Neural progenitor cell (in vitro differentiated cells): ENCODE results near the gene PPP1R9B. TPM values are rescaled to one million over a fixed set of nuclear protein-coding genes. Genes with fewer than 3 reads are reported as not detected.

Experiments
- DNase-seq: peaks from one replicate; pipeline ENCODE4 v3.0.0-alpha.2; 2016; ENCODE audit warnings: low spot score
- H2AFZ ChIP-seq: fragments of 200-600 bp; sonication (generic); replicated peaks from 2 replicates; pipeline ENCODE4 v1.6.1; 2016; ENCODE audit warnings: antibody characterized with exemption
- H3F3A ChIP-seq: fragments of 200-600 bp; sonication (generic); 2 replicates; pipeline ENCODE4 v1.6.1; 2016; ENCODE audit warnings: antibody characterized with exemption, low read depth
- H3K27ac ChIP-seq: fragments of 200-600 bp; sonication (generic); 2 replicates; pipeline ENCODE4 v1.5.1; 2016; ENCODE audit warnings: mild to moderate bottlenecking
- H3K27me3 ChIP-seq: fragments of 200-600 bp; sonication (generic); 2 replicates; pipeline ENCODE4 v1.6.1; 2016; ENCODE audit warnings: mild to moderate bottlenecking, moderate library complexity
- H3K36me3 ChIP-seq: fragments of 200-600 bp; sonication (generic); 2 replicates; pipeline ENCODE4 v1.5.1; 2016
- H3K4me1 ChIP-seq: fragments of 200-600 bp; sonication (generic); 2 replicates; pipeline ENCODE4 v1.6.1; 2016; ENCODE audit warnings: mixed run types
- H3K4me2 ChIP-seq: fragments of 200-600 bp; sonication (generic); 2 replicates; pipeline ENCODE4 v1.6.1; 2016
- H3K4me3 ChIP-seq: fragments of 200-600 bp; sonication (generic); 2 replicates; pipeline ENCODE4 v1.5.1; 2016
- H3K79me2 ChIP-seq: fragments of 200-600 bp; sonication (generic); 2 replicates; pipeline ENCODE4 v1.6.1; 2016; ENCODE audit warnings: low read depth
- H3K9ac ChIP-seq: fragments of 200-600 bp; sonication (generic); 2 replicates; pipeline ENCODE4 v1.6.1; 2016
- H3K9me3 ChIP-seq: fragments of 200-600 bp; sonication (generic); 2 replicates; pipeline ENCODE4 v1.5.1; 2016; ENCODE audit warnings: low read depth
- H4K20me1 ChIP-seq: fragments of 200-600 bp; sonication (generic); 2 replicates; pipeline ENCODE4 v1.6.1; 2016; ENCODE audit warnings: low read depth
- H3K27ac Mint-ChIP-seq: 3 replicates; pipeline ENCODE4 v1.8.0; 2021; ENCODE audit warnings: mixed read lengths
- H3K27me3 Mint-ChIP-seq: 2 replicates; pipeline ENCODE4 v1.8.0; 2022; ENCODE audit warnings: low read depth, mild to moderate bottlenecking, inconsistent platforms, moderate library complexity, mixed read lengths; ENCODE audit not compliant: insufficient read depth
- H3K36me3 Mint-ChIP-seq: 3 replicates; pipeline ENCODE4 v1.8.0; 2021; ENCODE audit warnings: mixed read lengths
- H3K4me1 Mint-ChIP-seq: 3 replicates; pipeline ENCODE4 v1.8.0; 2021; ENCODE audit warnings: mixed read lengths
- H3K4me3 Mint-ChIP-seq: 3 replicates; pipeline ENCODE4 v1.8.0; 2021; ENCODE audit warnings: mild to moderate bottlenecking, moderate library complexity, mixed read lengths
- H3K9me3 Mint-ChIP-seq: 3 replicates; pipeline ENCODE4 v1.8.0; 2020; ENCODE audit warnings: mixed read lengths
- CTCF ChIP-seq: fragments of 200-600 bp; sonication (generic); IDR thresholded peaks from 2 replicates; pipeline ENCODE4 v1.5.1; 2017; ENCODE audit warnings: antibody characterized with exemption, mild to moderate bottlenecking
- EZH2 ChIP-seq: fragments of 200-600 bp; sonication (generic); IDR thresholded peaks from 2 replicates; pipeline ENCODE4 v1.6.1; 2017; ENCODE audit warnings: antibody characterized with exemption, mild to moderate bottlenecking, moderate library complexity
- EZH2phosphoT487 ChIP-seq: fragments of 200-600 bp; sonication (generic); IDR thresholded peaks from 2 replicates; pipeline ENCODE4 v1.6.1; 2017; ENCODE audit warnings: antibody characterized with exemption
- total RNA-seq: library from RNA; depleted of rRNA; stranded (reverse); fragments of >200 nt; gene quantifications from 2 replicates; pipeline ENCODE4 v1.2.3, GENCODE V29; 2015; ENCODE audit warnings: low replicate concordance

PPP1R9B gene
- total RNA-seq, 1 donor from 2014 or later: 12.0 TPM

DNA sequence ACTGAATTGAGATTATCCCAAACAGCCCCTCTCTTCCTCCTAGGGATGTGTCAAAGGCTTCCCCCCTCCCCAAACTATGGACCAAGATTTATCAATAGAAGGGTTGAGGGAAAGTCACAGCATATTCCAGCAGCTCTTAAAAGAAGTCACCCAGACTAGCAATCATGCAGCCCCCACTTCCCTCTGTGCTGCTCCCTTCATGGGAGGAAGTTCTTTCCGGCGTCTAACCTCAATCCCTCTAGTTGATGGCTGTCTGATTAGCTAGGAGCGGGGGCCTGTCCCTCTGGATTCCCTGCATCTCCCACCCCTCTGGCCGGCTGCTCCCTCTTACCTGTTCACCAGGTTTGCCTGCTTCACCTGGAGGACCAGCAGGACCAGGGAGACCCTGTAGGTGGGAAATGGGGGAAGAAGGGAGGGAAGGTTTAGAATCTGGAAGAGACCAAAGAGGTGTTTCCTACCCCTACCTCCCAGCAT is 41.7 kb upstream of the PPP1R9B start:
- H3K4me3 Mint-ChIP-seq: no peak overlapping the region
- Histone ChIP-seq H3K9ac (no peak overlapping the region), H3F3A (no peaks in the 10 kb centered on the region), H4K20me1 (no peaks in the 10 kb centered on the region), H3K9me3 (no peaks in the 10 kb centered on the region), H3K79me2 (no peaks in the 10 kb centered on the region), H3K4me3 (no peak overlapping the region), H3K36me3 (no peaks in the 10 kb centered on the region), H3K4me2 (no peak overlapping the region), H3K27me3 (no peaks in the 10 kb centered on the region), H2AFZ (no peak overlapping the region), H3K27ac (no peak overlapping the region), H3K4me1 (no peaks in the 10 kb centered on the region)
- TF ChIP-seq EZH2phosphoT487: no peak
- TF ChIP-seq EZH2: no peak
- no peak for TF ChIP-seq CTCF
- H3K27me3 Mint-ChIP-seq: peaks cover 11% of the 10 kb centered on the region
- H3K27ac Mint-ChIP-seq: no peak overlapping the region
- no peak for DNase-seq
- H3K4me1 Mint-ChIP-seq: no peaks in the 10 kb centered on the region
- H3K36me3 Mint-ChIP-seq: peaks cover 2% of the 10 kb centered on the region
- no peaks in the 10 kb centered on the region for H3K9me3 Mint-ChIP-seq

- Histone ChIP-seq H3K27me3 (no peaks in the 10 kb centered on the region), H3K79me2 (no peaks in the 10 kb centered on the region), H3K9ac (no peak overlapping the region), H4K20me1 (no peaks in the 10 kb centered on the region), H3K9me3 (no peaks in the 10 kb centered on the region), H3K4me1 (no peaks in the 10 kb centered on the region), H3K4me3 (no peak overlapping the region), H3F3A (no peaks in the 10 kb centered on the region), H2AFZ (no peak overlapping the region), H3K36me3 (no peaks in the 10 kb centered on the region), H3K27ac (no peak overlapping the region), H3K4me2 (no peak overlapping the region)
- TF ChIP-seq CTCF: no peak
- no peak for TF ChIP-seq EZH2phosphoT487
- TF ChIP-seq EZH2: no peak
- DNase-seq: no peak
- no peak overlapping the region for H3K4me3 Mint-ChIP-seq
- peaks cover 2% of the 10 kb centered on the region for H3K36me3 Mint-ChIP-seq
- no peaks in the 10 kb centered on the region for H3K4me1 Mint-ChIP-seq
- no peak overlapping the region for H3K27ac Mint-ChIP-seq
- no peaks in the 10 kb centered on the region for H3K9me3 Mint-ChIP-seq
- peaks cover 11% of the 10 kb centered on the region for H3K27me3 Mint-ChIP-seq
These were observed 41.1 kb upstream of the PPP1R9B start for GRCh38 chr17:50191359-50192143.

DNA sequence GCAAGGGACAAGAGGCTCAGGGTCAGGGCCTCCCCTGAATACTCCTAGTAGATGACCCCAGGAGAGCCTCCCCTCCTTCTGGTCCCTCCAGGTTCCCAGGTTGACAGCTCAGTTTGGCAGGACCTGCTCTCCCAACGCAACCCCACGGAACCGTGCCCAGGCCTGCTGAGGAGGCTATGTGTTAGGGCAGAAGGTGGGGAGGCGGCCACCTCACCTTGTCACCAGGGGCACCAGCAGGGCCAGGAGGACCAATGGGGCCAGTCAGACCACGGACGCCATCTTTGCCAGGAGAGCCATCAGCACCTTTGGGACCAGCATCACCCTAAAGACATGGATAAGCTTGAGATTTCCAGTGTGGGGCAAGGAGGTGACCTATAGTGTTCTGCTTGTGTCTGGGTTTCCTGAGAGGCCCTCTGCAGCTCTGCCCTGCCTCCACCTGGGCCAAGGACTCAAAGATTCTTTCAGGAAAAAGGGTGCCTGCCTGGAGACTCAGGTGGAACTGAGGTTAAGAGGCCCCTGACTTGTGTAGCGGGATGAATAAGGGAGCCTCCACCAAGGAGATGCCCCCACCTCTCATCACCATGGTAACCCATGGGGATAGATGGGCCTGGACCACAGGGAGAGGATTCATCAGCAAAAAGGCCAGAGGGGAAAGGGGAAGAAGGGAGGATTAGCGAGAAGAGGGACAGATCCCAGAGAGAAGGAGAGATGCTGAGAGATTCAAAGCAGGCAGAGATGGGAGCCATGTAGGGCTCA is 40.3 kb upstream of the PPP1R9B start:
- Histone ChIP-seq H3K9me3 (no peaks in the 10 kb centered on the region), H3K4me2 (no peak overlapping the region), H3K27me3 (no peaks in the 10 kb centered on the region), H3K79me2 (no peaks in the 10 kb centered on the region), H3F3A (no peaks in the 10 kb centered on the region), H3K9ac (no peak overlapping the region), H3K27ac (no peak overlapping the region), H4K20me1 (no peaks in the 10 kb centered on the region), H2AFZ (no peak overlapping the region), H3K36me3 (no peaks in the 10 kb centered on the region), H3K4me3 (no peak overlapping the region), H3K4me1 (no peaks in the 10 kb centered on the region)
- no peak for DNase-seq
- Mint-ChIP-seq H3K27ac (no peak overlapping the region), H3K4me3 (no peak overlapping the region), H3K4me1 (no peaks in the 10 kb centered on the region), H3K9me3 (no peaks in the 10 kb centered on the region), H3K36me3 (peaks cover 2% of the 10 kb centered on the region), H3K27me3 (peaks cover 11% of the 10 kb centered on the region)
- TF ChIP-seq CTCF (no peak), EZH2phosphoT487 (no peak), EZH2 (no peak)
